Endothelial cell of umbilical vein (primary cell): ENCODE results near the gene MRPL24. TPM values are rescaled to one million over a fixed set of nuclear protein-coding genes. Genes with fewer than 3 reads are reported as not detected.

Experiments used
- BruUV-seq: library from RNA; stranded (reverse); fragments of 400-500 nt; replicated peaks from 2 replicates; lab custom pipeline; 2021; lab: Mats Ljungman, UMichigan
- CTCF ChIA-PET: fragments of 300-600, 350-600 bp; sonication (Branson Sonifier 250); formaldehyde crosslinking; loops from one replicate; lab custom pipeline; 2021; ENCODE audit warnings: antibody characterized with exemption, inconsistent platforms; lab: Charles Lee
- POLR2A ChIA-PET: fragments of 300-600, 350-600 bp; sonication (Branson Sonifier 250); formaldehyde crosslinking; loops from one replicate; lab custom pipeline; 2021; ENCODE audit warnings: antibody characterized with exemption, inconsistent platforms; lab: Charles Lee
- DNase-seq: peaks from one replicate; pipeline ENCODE4 v3.0.0-alpha.2; 2011; ENCODE audit warnings: low read depth, low spot score
- FAIRE-seq: peaks from 2 replicates; lab custom pipeline; 2011; peaks lifted over from hg19 to GRCh38; lab: Jason Lieb, UNC
- H2AFZ ChIP-seq: 2 replicates; pipeline ENCODE4 v1.6.0; 2012; ENCODE audit warnings: low read depth, low read length, control low read depth, inconsistent platforms
- H3K27ac ChIP-seq: 2 replicates; pipeline ENCODE4 v1.5.1; 2011; ENCODE audit warnings: low read depth, mild to moderate bottlenecking, control low read depth, low read length, moderate library complexity; ENCODE audit not compliant: insufficient read depth
- H3K27me3 ChIP-seq, 2 experiments: 2 replicates each; pipeline versions ENCODE4 v1.6.0 to v1.6.1; 2011; ENCODE audit warnings: low read length in 2 of 2, mixed read lengths in 1 of 2; ENCODE audit not compliant: control insufficient read depth in 2 of 2, insufficient read depth in 2 of 2
- H3K36me3 ChIP-seq, 2 experiments: 2 replicates in 1 of 2; 3 replicates in 1 of 2; pipeline ENCODE4 v1.5.1; 2011; ENCODE audit warnings: low read length in 2 of 2, mild to moderate bottlenecking in 1 of 2, moderate library complexity in 1 of 2; ENCODE audit not compliant: control insufficient read depth in 2 of 2, insufficient read depth in 2 of 2; ENCODE audit errors: extremely low read depth in 1 of 2
- H3K4me1 ChIP-seq: 3 replicates; pipeline ENCODE4 v1.5.1; 2011; ENCODE audit warnings: mild to moderate bottlenecking, low read length; ENCODE audit not compliant: control insufficient read depth, insufficient read depth; ENCODE audit errors: extremely low read depth
- H3K4me2 ChIP-seq: 2 replicates; pipeline ENCODE4 v1.6.1; 2011; ENCODE audit warnings: low read length, control low read depth, mixed read lengths; ENCODE audit not compliant: insufficient read depth
- H3K4me3 ChIP-seq, 3 experiments: fragments of 200-600 bp in 1 of 3; sonication (generic), shearing (Covaris generic) in 1 of 3; replicated peaks in 1 of 3; 2 replicates each; pipeline ENCODE4 v1.5.1; 2011 to 2016; ENCODE audit warnings: control low read depth in 3 of 3, low read length in 3 of 3, mild to moderate bottlenecking in 2 of 3, inconsistent platforms in 1 of 3, low read depth in 1 of 3, moderate library complexity in 1 of 3; ENCODE audit not compliant: insufficient read depth in 1 of 3
- H3K79me2 ChIP-seq: 2 replicates; pipeline ENCODE4 v1.6.0; 2012; ENCODE audit warnings: low read length, inconsistent platforms; ENCODE audit not compliant: control insufficient read depth, insufficient read depth
- H3K9ac ChIP-seq: replicated peaks from 2 replicates; pipeline ENCODE3; 2011; ENCODE audit warnings: low read length, control low read depth; ENCODE audit not compliant: insufficient read depth; ENCODE audit errors: extremely low read depth
- H3K9me1 ChIP-seq: replicated peaks from 3 replicates; pipeline ENCODE4 v1.6.0; 2011; ENCODE audit warnings: mild to moderate bottlenecking, low read length; ENCODE audit not compliant: control insufficient read depth, insufficient read depth; ENCODE audit errors: extremely low read depth
- H3K9me3 ChIP-seq: replicated peaks from 2 replicates; pipeline ENCODE4 v1.5.1; 2012; ENCODE audit warnings: low read length, inconsistent platforms; ENCODE audit not compliant: control insufficient read depth, insufficient read depth
- H4K20me1 ChIP-seq: replicated peaks from 2 replicates; pipeline ENCODE3; 2011; ENCODE audit warnings: mild to moderate bottlenecking, low read length; ENCODE audit not compliant: control insufficient read depth, insufficient read depth; ENCODE audit errors: extremely low read depth
- EZH2 ChIP-seq: IDR thresholded peaks from 2 replicates; pipeline ENCODE4 v1.6.1; 2012; ENCODE audit warnings: borderline replicate concordance, low read depth, mild to moderate bottlenecking, moderate library complexity, low read length, inconsistent platforms; ENCODE audit not compliant: severe bottlenecking
- FOS ChIP-seq: IDR thresholded peaks from 2 replicates; pipeline ENCODE4 v1.6.1; 2011; ENCODE audit warnings: mild to moderate bottlenecking, low read length, moderate library complexity, borderline replicate concordance; ENCODE audit not compliant: insufficient read depth
- JUN ChIP-seq: IDR thresholded peaks from 2 replicates; pipeline ENCODE4 v1.6.1; 2011; ENCODE audit warnings: borderline replicate concordance, low read depth; ENCODE audit not compliant: insufficient read length, insufficient read depth
- MYC ChIP-seq: IDR thresholded peaks from one replicate; pipeline ENCODE4 v1.6.1; 2011; ENCODE audit warnings: mild to moderate bottlenecking, low read depth, low read length
- POLR2A ChIP-seq: IDR thresholded peaks from 2 replicates; pipeline ENCODE4 v1.6.1; 2012; ENCODE audit warnings: low read depth, mild to moderate bottlenecking, control low read depth, low read length
- POLR2AphosphoS5 ChIP-seq: IDR thresholded peaks from 2 replicates; pipeline ENCODE4 v1.6.1; 2012; ENCODE audit warnings: low read depth, mild to moderate bottlenecking, control low read depth, low read length, moderate library complexity; ENCODE audit not compliant: insufficient read depth
- dilution Hi-C: fragments of 300-500 bp; cut with MboI; formaldehyde crosslinking; loops from one replicate; pipeline ENCODE4 v1.15.0; 2019; ENCODE audit warnings: low sequenced_read_pairs; ENCODE audit not compliant: extremely low pct_ligation_motif_present
- intact Hi-C: fragments of 100-400 bp; cut with micrococcal nuclease; formaldehyde crosslinking; loops from one replicate; pipeline ENCODE4 v1.10.0; 2022
- polyA plus RNA-seq, 4 experiments: library from polyadenylated mRNA; depleted of rRNA in 3 of 4; stranded (reverse) in 3 of 4; unstranded in 1 of 4; fragments of >200 nt; gene quantifications; 2 replicates each; pipeline versions ENCODE4 v1.2.1 to v1.2.3, GENCODE V29; 2011 to 2012; ENCODE audit warnings: missing spikeins in 1 of 4
- total RNA-seq: library from RNA; stranded (reverse); gene quantifications from 2 replicates; pipeline ENCODE4 v1.2.3, GENCODE V29; 2021
- TF ChIP-seq, protein P1 (sequence below), 2 donors: IDR thresholded peaks; 1 replicate in 1 of 2; 2 replicates in 1 of 2; pipeline ENCODE4 v1.5.1; 2011; ENCODE audit warnings: low read length in 2 of 2, mild to moderate bottlenecking in 2 of 2, moderate library complexity in 2 of 2, control low read depth in 1 of 2, inconsistent platforms in 1 of 2, low read depth in 1 of 2; ENCODE audit not compliant: insufficient read depth in 1 of 2; ENCODE audit errors: extremely low read depth in 1 of 2

Gene MRPL24
- total and polyA plus RNA-seq, 2 donors (not counting 3 experiments of a cell fraction or from before 2014, with no cell fraction given): 47.9 to 77.7 TPM

DNA sequence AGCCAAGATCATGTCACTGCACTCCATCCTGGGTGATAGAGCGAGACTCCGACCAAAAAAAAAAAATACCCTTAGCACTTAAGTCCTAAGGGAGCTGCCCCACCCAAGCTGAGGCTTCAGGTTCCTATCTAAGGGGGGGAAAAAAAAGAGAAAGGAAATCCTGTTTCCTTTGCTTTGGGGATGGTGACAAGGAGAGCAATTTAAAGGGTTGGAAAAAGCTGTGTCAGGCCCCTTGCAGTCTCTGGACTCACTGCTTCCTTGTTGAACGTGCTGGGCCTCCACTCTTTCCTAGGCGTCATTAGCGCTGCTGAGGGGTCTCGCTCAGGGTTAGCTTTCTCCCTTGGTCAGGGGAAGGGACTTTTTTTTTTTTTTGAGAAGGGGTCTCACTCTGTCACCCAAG is 44.6 kb upstream of the MRPL24 start:
- peaks cover 3% of the 10 kb centered on the region for H4K20me1 ChIP-seq
- no TSS peak for BruUV-seq
- no peak overlapping the region for H3K4me3 ChIP-seq
- intact Hi-C loops (no loop called here), dilution Hi-C loops (no loop called here)
- FAIRE-seq (no peak), DNase-seq (no peak)
- no peak overlapping the region for H3K4me2 ChIP-seq
- ChIA-PET CTCF (interaction anchor here (1.0 to 3.5 kb wide), 6 partner anchors 23 to 96 kb away, joined by 3 to 18 read pairs (median 4); partner anchors contain the start of genes ISG20L2, METTL25B and NTRK1), POLR2A (no interaction called here)
- no peak overlapping the region for H3K9ac ChIP-seq
- H3K9me1 ChIP-seq: no peaks in the 10 kb centered on the region
- H2AFZ ChIP-seq: no peak overlapping the region
- peaks cover 8% of the 10 kb centered on the region for H3K4me1 ChIP-seq
- no peaks in the 10 kb centered on the region for H3K9me3 ChIP-seq
- H3K27ac ChIP-seq: no peak overlapping the region
- no peak for TF ChIP-seq FOS
- TF ChIP-seq POLR2A: no peak
- no peak for TF ChIP-seq EZH2
- TF ChIP-seq MYC: no peak
- TF ChIP-seq JUN: no peak
- TF ChIP-seq POLR2AphosphoS5: no peak
- TF ChIP-seq, protein P1, sequence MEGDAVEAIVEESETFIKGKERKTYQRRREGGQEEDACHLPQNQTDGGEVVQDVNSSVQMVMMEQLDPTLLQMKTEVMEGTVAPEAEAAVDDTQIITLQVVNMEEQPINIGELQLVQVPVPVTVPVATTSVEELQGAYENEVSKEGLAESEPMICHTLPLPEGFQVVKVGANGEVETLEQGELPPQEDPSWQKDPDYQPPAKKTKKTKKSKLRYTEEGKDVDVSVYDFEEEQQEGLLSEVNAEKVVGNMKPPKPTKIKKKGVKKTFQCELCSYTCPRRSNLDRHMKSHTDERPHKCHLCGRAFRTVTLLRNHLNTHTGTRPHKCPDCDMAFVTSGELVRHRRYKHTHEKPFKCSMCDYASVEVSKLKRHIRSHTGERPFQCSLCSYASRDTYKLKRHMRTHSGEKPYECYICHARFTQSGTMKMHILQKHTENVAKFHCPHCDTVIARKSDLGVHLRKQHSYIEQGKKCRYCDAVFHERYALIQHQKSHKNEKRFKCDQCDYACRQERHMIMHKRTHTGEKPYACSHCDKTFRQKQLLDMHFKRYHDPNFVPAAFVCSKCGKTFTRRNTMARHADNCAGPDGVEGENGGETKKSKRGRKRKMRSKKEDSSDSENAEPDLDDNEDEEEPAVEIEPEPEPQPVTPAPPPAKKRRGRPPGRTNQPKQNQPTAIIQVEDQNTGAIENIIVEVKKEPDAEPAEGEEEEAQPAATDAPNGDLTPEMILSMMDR (IDR thresholded peaks at IDR 0.05; ENCODE audit: extremely low read depth in 1 of 2, insufficient read depth in 1 of 2, low read depth in 1 of 2, low read length in 2 of 2): no peak
- H3K79me2 ChIP-seq: peaks cover 30% of the 10 kb centered on the region
- H3K27me3 ChIP-seq: no peaks in the 10 kb centered on the region
- peaks cover 4 to 16% of the 10 kb centered on the region in 2 experiments for H3K36me3 ChIP-seq
